ENCODE data around the gene PDGFD.

- TF ChIP-seq CTCF (IDR thresholded peaks at IDR 0.05) (no peak), POLR2A (IDR thresholded peaks at IDR 0.05) (no peak), POLR2AphosphoS5 (IDR thresholded peaks at IDR 0.05; ENCODE audit: insufficient read depth in 1 of 2, low read depth in 1 of 2) (no peak)
These were observed 33.8 kb downstream of the PDGFD start for GRCh38 chr11:104130161-104130560.
